ENCODE measurements around the gene GRM7. TPM values are rescaled to one million over a fixed set of nuclear protein-coding genes. Genes with fewer than 3 reads are reported as not detected.

GRM7 gene
- total and polyA plus RNA-seq, 2 experiments from 2014 or later = 0.40 TPM; not detected in 1

DNA sequence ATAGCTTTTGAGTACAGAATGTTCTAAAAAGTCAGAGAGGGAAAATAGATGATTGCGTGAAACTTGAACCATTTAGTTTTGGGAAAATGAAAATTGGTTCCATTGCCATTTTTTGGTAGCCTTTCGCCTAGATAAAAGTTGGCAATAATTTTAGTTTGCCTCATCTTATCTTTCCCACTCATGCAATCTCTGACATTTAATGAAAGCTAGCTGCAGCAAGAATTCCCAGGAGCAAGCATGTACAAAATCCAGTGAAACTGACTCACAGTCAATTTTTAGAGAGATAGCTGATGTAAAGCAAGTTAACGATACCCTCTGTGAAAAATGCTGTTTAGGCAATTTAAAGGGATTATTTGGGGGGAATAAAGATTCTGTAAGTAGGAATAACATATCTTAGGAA lies 797.4 kb downstream of the GRM7 start:
- no peaks in the 10 kb centered on the region for H4K20me1 ChIP-seq (replicated peaks; ENCODE audit: insufficient read depth)
- H3K79me2 ChIP-seq (replicated peaks; ENCODE audit: insufficient read depth) = no peaks in the 10 kb centered on the region
- ATAC-seq (no peak), DNase-seq (ENCODE audit: low spot score) (no peak)
- peaks cover 12% of the 10 kb centered on the region; the same call in 1 of the 2 replicates for H3K9me2 ChIP-seq (ENCODE audit: insufficient read depth)
- Mint-ChIP-seq H3K36me3 (ENCODE audit: low read depth) (peaks cover 5% of the 10 kb centered on the region; the same call in 2 of the 3 replicates), H3K9me3 (peaks cover 8% of the 10 kb centered on the region), H3K27ac (no peak overlapping the region), H3K4me3 (no peak overlapping the region), H3K4me1 (peaks cover 9% of the 10 kb centered on the region; the same call in 2 of the 3 replicates), H3K27me3 (ENCODE audit: insufficient read depth, low read depth, poor library complexity) (no peaks in the 10 kb centered on the region)
- H3K4me2 ChIP-seq = no peak overlapping the region
- H3K27ac ChIP-seq (ENCODE audit: low read depth) = no peak overlapping the region
- H3K27me3 ChIP-seq (ENCODE audit: insufficient read depth) = no peaks in the 10 kb centered on the region
- H3K4me3 ChIP-seq = no peak overlapping the region
- no peak for TF ChIP-seq EZH2 (IDR thresholded peaks at IDR 0.05; ENCODE audit: low read depth, unreplicated experiment)
- TF ChIP-seq STAT1 (IDR thresholded peaks at IDR 0.05; ENCODE audit: unreplicated experiment) = no peak
- TF ChIP-seq, protein P1, sequence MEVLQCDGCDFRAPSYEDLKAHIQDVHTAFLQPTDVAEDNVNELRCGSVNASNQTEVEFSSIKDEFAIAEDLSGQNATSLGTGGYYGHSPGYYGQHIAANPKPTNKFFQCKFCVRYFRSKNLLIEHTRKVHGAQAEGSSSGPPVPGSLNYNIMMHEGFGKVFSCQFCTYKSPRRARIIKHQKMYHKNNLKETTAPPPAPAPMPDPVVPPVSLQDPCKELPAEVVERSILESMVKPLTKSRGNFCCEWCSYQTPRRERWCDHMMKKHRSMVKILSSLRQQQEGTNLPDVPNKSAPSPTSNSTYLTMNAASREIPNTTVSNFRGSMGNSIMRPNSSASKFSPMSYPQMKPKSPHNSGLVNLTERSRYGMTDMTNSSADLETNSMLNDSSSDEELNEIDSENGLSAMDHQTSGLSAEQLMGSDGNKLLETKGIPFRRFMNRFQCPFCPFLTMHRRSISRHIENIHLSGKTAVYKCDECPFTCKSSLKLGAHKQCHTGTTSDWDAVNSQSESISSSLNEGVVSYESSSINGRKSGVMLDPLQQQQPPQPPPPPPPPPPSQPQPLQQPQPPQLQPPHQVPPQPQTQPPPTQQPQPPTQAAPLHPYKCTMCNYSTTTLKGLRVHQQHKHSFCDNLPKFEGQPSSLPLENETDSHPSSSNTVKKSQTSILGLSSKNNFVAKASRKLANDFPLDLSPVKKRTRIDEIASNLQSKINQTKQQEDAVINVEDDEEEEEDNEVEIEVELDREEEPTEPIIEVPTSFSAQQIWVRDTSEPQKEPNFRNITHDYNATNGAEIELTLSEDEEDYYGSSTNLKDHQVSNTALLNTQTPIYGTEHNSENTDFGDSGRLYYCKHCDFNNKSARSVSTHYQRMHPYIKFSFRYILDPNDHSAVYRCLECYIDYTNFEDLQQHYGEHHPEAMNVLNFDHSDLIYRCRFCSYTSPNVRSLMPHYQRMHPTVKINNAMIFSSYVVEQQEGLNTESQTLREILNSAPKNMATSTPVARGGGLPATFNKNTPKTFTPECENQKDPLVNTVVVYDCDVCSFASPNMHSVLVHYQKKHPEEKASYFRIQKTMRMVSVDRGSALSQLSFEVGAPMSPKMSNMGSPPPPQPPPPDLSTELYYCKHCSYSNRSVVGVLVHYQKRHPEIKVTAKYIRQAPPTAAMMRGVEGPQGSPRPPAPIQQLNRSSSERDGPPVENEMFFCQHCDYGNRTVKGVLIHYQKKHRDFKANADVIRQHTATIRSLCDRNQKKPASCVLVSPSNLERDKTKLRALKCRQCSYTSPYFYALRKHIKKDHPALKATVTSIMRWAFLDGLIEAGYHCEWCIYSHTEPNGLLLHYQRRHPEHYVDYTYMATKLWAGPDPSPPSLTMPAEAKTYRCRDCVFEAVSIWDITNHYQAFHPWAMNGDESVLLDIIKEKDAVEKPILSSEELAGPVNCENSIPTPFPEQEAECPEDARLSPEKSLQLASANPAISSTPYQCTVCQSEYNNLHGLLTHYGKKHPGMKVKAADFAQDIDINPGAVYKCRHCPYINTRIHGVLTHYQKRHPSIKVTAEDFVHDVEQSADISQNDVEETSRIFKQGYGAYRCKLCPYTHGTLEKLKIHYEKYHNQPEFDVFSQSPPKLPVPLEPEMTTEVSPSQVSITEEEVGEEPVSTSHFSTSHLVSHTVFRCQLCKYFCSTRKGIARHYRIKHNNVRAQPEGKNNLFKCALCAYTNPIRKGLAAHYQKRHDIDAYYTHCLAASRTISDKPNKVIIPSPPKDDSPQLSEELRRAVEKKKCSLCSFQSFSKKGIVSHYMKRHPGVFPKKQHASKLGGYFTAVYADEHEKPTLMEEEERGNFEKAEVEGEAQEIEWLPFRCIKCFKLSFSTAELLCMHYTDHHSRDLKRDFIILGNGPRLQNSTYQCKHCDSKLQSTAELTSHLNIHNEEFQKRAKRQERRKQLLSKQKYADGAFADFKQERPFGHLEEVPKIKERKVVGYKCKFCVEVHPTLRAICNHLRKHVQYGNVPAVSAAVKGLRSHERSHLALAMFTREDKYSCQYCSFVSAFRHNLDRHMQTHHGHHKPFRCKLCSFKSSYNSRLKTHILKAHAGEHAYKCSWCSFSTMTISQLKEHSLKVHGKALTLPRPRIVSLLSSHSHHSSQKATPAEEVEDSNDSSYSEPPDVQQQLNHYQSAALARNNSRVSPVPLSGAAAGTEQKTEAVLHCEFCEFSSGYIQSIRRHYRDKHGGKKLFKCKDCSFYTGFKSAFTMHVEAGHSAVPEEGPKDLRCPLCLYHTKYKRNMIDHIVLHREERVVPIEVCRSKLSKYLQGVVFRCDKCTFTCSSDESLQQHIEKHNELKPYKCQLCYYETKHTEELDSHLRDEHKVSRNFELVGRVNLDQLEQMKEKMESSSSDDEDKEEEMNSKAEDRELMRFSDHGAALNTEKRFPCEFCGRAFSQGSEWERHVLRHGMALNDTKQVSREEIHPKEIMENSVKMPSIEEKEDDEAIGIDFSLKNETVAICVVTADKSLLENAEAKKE (CRISPR knock-in tag; IDR thresholded peaks at IDR 0.05) = no peak
- TF ChIP-seq, protein P2, sequence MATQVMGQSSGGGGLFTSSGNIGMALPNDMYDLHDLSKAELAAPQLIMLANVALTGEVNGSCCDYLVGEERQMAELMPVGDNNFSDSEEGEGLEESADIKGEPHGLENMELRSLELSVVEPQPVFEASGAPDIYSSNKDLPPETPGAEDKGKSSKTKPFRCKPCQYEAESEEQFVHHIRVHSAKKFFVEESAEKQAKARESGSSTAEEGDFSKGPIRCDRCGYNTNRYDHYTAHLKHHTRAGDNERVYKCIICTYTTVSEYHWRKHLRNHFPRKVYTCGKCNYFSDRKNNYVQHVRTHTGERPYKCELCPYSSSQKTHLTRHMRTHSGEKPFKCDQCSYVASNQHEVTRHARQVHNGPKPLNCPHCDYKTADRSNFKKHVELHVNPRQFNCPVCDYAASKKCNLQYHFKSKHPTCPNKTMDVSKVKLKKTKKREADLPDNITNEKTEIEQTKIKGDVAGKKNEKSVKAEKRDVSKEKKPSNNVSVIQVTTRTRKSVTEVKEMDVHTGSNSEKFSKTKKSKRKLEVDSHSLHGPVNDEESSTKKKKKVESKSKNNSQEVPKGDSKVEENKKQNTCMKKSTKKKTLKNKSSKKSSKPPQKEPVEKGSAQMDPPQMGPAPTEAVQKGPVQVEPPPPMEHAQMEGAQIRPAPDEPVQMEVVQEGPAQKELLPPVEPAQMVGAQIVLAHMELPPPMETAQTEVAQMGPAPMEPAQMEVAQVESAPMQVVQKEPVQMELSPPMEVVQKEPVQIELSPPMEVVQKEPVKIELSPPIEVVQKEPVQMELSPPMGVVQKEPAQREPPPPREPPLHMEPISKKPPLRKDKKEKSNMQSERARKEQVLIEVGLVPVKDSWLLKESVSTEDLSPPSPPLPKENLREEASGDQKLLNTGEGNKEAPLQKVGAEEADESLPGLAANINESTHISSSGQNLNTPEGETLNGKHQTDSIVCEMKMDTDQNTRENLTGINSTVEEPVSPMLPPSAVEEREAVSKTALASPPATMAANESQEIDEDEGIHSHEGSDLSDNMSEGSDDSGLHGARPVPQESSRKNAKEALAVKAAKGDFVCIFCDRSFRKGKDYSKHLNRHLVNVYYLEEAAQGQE (IDR thresholded peaks at IDR 0.05; ENCODE audit: unreplicated experiment) = no peak
- no peak for TF ChIP-seq ZNF331 (CRISPR knock-in tag; IDR thresholded peaks at IDR 0.05; ENCODE audit: low read depth)
- no peak for TF ChIP-seq EZH2phosphoT487 (IDR thresholded peaks at IDR 0.05; ENCODE audit: unreplicated experiment)
- TF ChIP-seq NANOG (IDR thresholded peaks at IDR 0.05; ENCODE audit: borderline replicate concordance) = no peak
- no peak for TF ChIP-seq JUNB (IDR thresholded peaks at IDR 0.05; ENCODE audit: unreplicated experiment)
- no peak for TF ChIP-seq POLR2AphosphoS5 (IDR thresholded peaks at IDR 0.05; ENCODE audit: low read depth)
- TF ChIP-seq, protein P3, sequence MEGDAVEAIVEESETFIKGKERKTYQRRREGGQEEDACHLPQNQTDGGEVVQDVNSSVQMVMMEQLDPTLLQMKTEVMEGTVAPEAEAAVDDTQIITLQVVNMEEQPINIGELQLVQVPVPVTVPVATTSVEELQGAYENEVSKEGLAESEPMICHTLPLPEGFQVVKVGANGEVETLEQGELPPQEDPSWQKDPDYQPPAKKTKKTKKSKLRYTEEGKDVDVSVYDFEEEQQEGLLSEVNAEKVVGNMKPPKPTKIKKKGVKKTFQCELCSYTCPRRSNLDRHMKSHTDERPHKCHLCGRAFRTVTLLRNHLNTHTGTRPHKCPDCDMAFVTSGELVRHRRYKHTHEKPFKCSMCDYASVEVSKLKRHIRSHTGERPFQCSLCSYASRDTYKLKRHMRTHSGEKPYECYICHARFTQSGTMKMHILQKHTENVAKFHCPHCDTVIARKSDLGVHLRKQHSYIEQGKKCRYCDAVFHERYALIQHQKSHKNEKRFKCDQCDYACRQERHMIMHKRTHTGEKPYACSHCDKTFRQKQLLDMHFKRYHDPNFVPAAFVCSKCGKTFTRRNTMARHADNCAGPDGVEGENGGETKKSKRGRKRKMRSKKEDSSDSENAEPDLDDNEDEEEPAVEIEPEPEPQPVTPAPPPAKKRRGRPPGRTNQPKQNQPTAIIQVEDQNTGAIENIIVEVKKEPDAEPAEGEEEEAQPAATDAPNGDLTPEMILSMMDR (conservative IDR thresholded peaks at IDR 0.05; ENCODE audit: low read depth in 2 of 2) = no peak
- no peak for TF ChIP-seq ZNF114 (CRISPR knock-in tag; IDR thresholded peaks at IDR 0.05)
- TF ChIP-seq CREB1 (CRISPR knock-in tag; IDR thresholded peaks at IDR 0.05; ENCODE audit: low read depth) = no peak
- TF ChIP-seq, protein P4, sequence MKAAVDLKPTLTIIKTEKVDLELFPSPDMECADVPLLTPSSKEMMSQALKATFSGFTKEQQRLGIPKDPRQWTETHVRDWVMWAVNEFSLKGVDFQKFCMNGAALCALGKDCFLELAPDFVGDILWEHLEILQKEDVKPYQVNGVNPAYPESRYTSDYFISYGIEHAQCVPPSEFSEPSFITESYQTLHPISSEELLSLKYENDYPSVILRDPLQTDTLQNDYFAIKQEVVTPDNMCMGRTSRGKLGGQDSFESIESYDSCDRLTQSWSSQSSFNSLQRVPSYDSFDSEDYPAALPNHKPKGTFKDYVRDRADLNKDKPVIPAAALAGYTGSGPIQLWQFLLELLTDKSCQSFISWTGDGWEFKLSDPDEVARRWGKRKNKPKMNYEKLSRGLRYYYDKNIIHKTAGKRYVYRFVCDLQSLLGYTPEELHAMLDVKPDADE (IDR thresholded peaks at IDR 0.05) = no peak
- H3K4me1 ChIP-seq (ENCODE audit: insufficient read depth) = no peaks in the 10 kb centered on the region
- H3F3A ChIP-seq (replicated peaks; ENCODE audit: low read depth) = no peaks in the 10 kb centered on the region
- H2AFZ ChIP-seq = no peak overlapping the region
- H3K36me3 ChIP-seq (ENCODE audit: insufficient read depth) = no peaks in the 10 kb centered on the region
